NCI-H446 (cell line): Measurements from ENCODE around the gene RBMS3.
"Not testable (repeated sequence)": the region's sequence is repeated elsewhere in the genome, so short reads cannot be mapped to it uniquely, and the experiment has no call there.

ENCODE experiments used
- DNase-seq, 2 experiments: peaks; one replicate each; lab custom pipeline; 2025; lab: John Stamatoyannopoulos, UW

The RBMS3 gene

GRCh38 chr3:30020380-30020779 is 739.5 kb downstream of the RBMS3 start:
- no peak for DNase-seq

GRCh38 chr3:30024466-30024865 is 743.6 kb downstream of the RBMS3 start:
- no peak for DNase-seq

GRCh38 chr3:30026851-30027250 is 746.0 kb downstream of the RBMS3 start:
- DNase-seq = no peak

- DNase-seq = no peak
Measured at GRCh38 chr3:30034246-30034991, 753.5 kb downstream of the RBMS3 start.

- DNase-seq = peak in 1 of 2 experiments; percentile 16
Measured at GRCh38 chr3:30035935-30036567, 755.2 kb downstream of the RBMS3 start.

- DNase-seq = no peak
Measured at GRCh38 chr3:30040126-30040525, 759.3 kb downstream of the RBMS3 start.

- not testable (repeated sequence) for DNase-seq
Measured at GRCh38 chr3:30041481-30041880, 760.6 kb downstream of the RBMS3 start.

GRCh38 chr3:30042274-30042859 is 761.5 kb downstream of the RBMS3 start:
- peak; percentile 56 to 81 for DNase-seq

- no peak for DNase-seq
Measured at GRCh38 chr3:30042916-30043555, 762.2 kb downstream of the RBMS3 start.

GRCh38 chr3:30044515-30044914 is 763.6 kb downstream of the RBMS3 start:
- peak; percentile 15 to 53 for DNase-seq

GRCh38 chr3:30048431-30048830 is 767.6 kb downstream of the RBMS3 start:
- DNase-seq = no peak

- DNase-seq = not testable (repeated sequence)
Measured at GRCh38 chr3:30050116-30050515, 769.2 kb downstream of the RBMS3 start.

GRCh38 chr3:30059240-30059639 is 778.4 kb downstream of the RBMS3 start:
- DNase-seq = no peak
